ENCODE data around the gene PSMC4. TPM values are rescaled to one million over a fixed set of nuclear protein-coding genes. Genes with fewer than 3 reads are reported as not detected.

The PSMC4 gene
- total RNA-seq, 1 experiment from 2014 or later = 2,386 TPM

DNA sequence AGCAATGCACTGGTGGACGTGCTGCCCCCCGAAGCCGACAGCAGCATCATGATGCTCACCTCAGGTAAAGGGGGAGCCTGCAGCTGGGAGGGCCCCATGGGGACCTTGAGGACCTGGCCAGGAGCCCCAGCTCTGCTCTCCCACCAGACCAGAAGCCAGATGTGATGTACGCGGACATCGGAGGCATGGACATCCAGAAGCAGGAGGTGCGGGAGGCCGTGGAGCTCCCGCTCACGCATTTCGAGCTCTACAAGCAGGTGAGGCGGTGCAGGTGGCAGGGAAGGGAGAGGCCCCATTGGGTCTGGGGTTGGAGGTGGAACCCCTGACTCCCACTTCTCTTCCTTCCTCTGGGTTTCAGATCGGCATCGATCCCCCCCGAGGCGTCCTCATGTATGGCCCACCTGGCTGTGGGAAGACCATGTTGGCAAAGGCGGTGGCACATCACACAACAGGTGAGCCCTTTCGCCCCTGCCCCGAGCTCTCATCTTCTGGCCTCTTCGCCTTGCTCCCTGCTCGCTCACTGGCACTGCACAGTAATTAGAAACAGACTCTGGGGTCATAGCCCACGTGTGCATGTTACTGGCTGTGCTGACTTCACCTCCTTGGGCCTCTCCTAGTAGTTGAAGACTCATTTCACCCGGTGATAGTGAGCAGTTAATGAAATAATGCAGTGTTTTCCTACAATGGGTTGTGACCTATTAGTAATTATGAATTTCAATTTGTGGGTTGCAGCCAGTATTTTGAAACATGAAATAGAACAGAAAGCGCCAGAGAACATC is 3.6 kb downstream of the PSMC4 start:
- TF ChIP-seq SIN3A (IDR thresholded peaks at IDR 0.05; ENCODE audit: borderline replicate concordance, insufficient read depth, low read depth, low read length) = no peak
- TF ChIP-seq TCF7L2 (IDR thresholded peaks at IDR 0.05; ENCODE audit: low read depth, low read length) = no peak
- no peak overlapping the region for H3K27ac ChIP-seq (ENCODE audit: low read length)
- H3K4me1 ChIP-seq (ENCODE audit: control insufficient read depth, insufficient read depth, low read length) = peaks cover 16% of the 10 kb centered on the region
- no peaks in the 10 kb centered on the region for H3K27me3 ChIP-seq (ENCODE audit: control insufficient read depth, insufficient read depth, low read length)
- ChIA-PET CTCF (no interaction called here), POLR2A (interaction anchor here (0.6 kb wide), 2 partner anchors 185 to 377 kb away, joined by 3 to 5 read pairs; no protein-coding TSS in a partner anchor)
- intact Hi-C loops (cut with micrococcal nuclease; ENCODE audit: unreplicated experiment) = no loop called here
- H3K9me3 ChIP-seq (ENCODE audit: control insufficient read depth, insufficient read depth, low read depth, low read length) = no peaks in the 10 kb centered on the region
- DNase-seq (ENCODE audit: low read depth, low spot score) = no peak
- BruUV-seq (replicated peaks) = no TSS peak
- no peak overlapping the region for H3K4me3 ChIP-seq (ENCODE audit: low read depth in 2 of 2, low read length in 2 of 2)
- in situ Hi-C loops (cut with HindIII; ENCODE audit: low pct_unique_long_range_greater_than_20kb, low sequenced_read_pairs) = loop anchor here (5.0 kb wide), 4 partner anchors 37 to 132 kb away; no protein-coding TSS in a partner anchor
- ATAC-seq = no peak
- H3K36me3 ChIP-seq (ENCODE audit: control insufficient read depth, insufficient read depth, low read length) = peaks cover 61% of the 10 kb centered on the region

DNA sequence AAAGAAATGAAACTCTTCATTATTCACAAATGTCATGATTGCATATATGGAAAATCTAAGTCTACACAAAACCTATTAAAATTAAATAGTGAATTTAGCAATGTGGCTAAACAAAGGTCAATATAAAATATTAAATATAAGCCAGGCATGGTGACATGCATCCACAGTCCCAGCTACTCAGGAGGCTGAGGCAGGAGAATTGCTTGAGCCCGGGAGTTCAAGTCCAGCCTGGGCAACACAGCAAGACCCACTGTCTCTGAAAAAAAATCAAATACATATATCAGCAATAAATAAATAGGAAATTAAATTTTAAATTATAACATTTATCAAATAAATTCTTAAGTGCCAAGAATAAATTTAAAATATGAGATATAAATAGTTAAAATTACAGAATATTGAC is 11.9 kb downstream of the PSMC4 start:
- POLR2A ChIA-PET = interaction anchor here (0.5 to 1.5 kb wide), 2 partner anchors 12 to 295 kb away, joined by 3 to 9 read pairs; partner anchors contain the start of gene PSMC4
- no peak for DNase-seq (ENCODE audit: low read depth, low spot score)

More for the DNA sequence above, 11.9 kb downstream of the PSMC4 start:
- intact Hi-C loops (cut with micrococcal nuclease; ENCODE audit: unreplicated experiment) (no loop called here), in situ Hi-C loops (cut with HindIII; ENCODE audit: low pct_unique_long_range_greater_than_20kb, low sequenced_read_pairs) (no loop called here)
- CTCF ChIA-PET = interaction anchor here (1.7 kb wide), 1 partner anchor 12 kb away, joined by 5 read pairs; the partner anchor contains the start of gene PSMC4
- Histone ChIP-seq H3K9me3 (ENCODE audit: control insufficient read depth, insufficient read depth, low read depth, low read length) (peaks cover 56% of the 10 kb centered on the region), H3K27me3 (ENCODE audit: control insufficient read depth, insufficient read depth, low read length) (no peaks in the 10 kb centered on the region), H3K27ac (ENCODE audit: low read length) (no peak overlapping the region), H3K4me1 (ENCODE audit: control insufficient read depth, insufficient read depth, low read length) (no peaks in the 10 kb centered on the region), H3K4me3 (ENCODE audit: low read depth in 2 of 2, low read length in 2 of 2) (no peak overlapping the region), H3K36me3 (ENCODE audit: control insufficient read depth, insufficient read depth, low read length) (peaks cover 52% of the 10 kb centered on the region)
- no TSS peak for BruUV-seq (replicated peaks)
- no peak for TF ChIP-seq POLR2AphosphoS5 (IDR thresholded peaks at IDR 0.05; ENCODE audit: low read depth, low read length)
- no peak for TF ChIP-seq TCF7L2 (IDR thresholded peaks at IDR 0.05; ENCODE audit: low read depth, low read length)
- TF ChIP-seq SIN3A (IDR thresholded peaks at IDR 0.05; ENCODE audit: borderline replicate concordance, insufficient read depth, low read depth, low read length) = no peak
- TF ChIP-seq, protein P1, sequence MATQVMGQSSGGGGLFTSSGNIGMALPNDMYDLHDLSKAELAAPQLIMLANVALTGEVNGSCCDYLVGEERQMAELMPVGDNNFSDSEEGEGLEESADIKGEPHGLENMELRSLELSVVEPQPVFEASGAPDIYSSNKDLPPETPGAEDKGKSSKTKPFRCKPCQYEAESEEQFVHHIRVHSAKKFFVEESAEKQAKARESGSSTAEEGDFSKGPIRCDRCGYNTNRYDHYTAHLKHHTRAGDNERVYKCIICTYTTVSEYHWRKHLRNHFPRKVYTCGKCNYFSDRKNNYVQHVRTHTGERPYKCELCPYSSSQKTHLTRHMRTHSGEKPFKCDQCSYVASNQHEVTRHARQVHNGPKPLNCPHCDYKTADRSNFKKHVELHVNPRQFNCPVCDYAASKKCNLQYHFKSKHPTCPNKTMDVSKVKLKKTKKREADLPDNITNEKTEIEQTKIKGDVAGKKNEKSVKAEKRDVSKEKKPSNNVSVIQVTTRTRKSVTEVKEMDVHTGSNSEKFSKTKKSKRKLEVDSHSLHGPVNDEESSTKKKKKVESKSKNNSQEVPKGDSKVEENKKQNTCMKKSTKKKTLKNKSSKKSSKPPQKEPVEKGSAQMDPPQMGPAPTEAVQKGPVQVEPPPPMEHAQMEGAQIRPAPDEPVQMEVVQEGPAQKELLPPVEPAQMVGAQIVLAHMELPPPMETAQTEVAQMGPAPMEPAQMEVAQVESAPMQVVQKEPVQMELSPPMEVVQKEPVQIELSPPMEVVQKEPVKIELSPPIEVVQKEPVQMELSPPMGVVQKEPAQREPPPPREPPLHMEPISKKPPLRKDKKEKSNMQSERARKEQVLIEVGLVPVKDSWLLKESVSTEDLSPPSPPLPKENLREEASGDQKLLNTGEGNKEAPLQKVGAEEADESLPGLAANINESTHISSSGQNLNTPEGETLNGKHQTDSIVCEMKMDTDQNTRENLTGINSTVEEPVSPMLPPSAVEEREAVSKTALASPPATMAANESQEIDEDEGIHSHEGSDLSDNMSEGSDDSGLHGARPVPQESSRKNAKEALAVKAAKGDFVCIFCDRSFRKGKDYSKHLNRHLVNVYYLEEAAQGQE (IDR thresholded peaks at IDR 0.05; ENCODE audit: insufficient read depth in 1 of 2, low read depth in 2 of 2, low read length in 1 of 2) = no peak
- TF ChIP-seq, protein P2, sequence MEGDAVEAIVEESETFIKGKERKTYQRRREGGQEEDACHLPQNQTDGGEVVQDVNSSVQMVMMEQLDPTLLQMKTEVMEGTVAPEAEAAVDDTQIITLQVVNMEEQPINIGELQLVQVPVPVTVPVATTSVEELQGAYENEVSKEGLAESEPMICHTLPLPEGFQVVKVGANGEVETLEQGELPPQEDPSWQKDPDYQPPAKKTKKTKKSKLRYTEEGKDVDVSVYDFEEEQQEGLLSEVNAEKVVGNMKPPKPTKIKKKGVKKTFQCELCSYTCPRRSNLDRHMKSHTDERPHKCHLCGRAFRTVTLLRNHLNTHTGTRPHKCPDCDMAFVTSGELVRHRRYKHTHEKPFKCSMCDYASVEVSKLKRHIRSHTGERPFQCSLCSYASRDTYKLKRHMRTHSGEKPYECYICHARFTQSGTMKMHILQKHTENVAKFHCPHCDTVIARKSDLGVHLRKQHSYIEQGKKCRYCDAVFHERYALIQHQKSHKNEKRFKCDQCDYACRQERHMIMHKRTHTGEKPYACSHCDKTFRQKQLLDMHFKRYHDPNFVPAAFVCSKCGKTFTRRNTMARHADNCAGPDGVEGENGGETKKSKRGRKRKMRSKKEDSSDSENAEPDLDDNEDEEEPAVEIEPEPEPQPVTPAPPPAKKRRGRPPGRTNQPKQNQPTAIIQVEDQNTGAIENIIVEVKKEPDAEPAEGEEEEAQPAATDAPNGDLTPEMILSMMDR (IDR thresholded peaks at IDR 0.05) = no peak
- ATAC-seq = no peak
